ENCODE data around the gene TRUB1. TPM values are rescaled to one million over a fixed set of nuclear protein-coding genes. Genes with fewer than 3 reads are reported as not detected.

Gene TRUB1
- total RNA-seq, 4 donors from 2014 or later, result 11.8 to 16.8 (median 15.2) TPM

DNA sequence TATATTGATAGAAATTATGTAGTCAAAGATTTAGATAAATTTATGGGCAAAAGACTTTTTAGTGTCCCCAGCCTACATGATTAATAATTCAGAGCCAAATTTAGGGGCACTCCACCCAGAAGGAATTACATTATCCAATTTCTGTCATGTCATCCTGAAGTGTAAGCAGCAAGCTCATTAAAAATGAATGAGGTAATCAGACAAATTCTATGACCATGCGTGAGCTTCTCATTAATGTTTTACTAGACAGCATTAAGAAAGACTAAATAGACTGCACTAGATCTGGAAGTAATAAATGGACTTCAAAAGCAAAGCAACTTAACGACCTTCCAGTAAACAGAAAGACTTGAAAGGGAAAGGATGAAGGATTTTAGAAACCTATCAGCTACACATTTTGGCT, 22.7 kb upstream of the TRUB1 start:
- Histone ChIP-seq H3K27ac (no peak overlapping the region), H3K36me3 (no peaks in the 10 kb centered on the region), H3K9me3 (no peaks in the 10 kb centered on the region), H3K4me1 (no peaks in the 10 kb centered on the region), H3K27me3 (no peaks in the 10 kb centered on the region), H3K4me3 (no peak overlapping the region)
- WGBS, 2 donors (ENCODE audit: low coverage in 1 of 2), result 51 to 65% methylated on average over 2 of the region's 2 CpGs
- no peak for TF ChIP-seq POLR2AphosphoS5 (IDR thresholded peaks at IDR 0.05)
- TF ChIP-seq EP300 (IDR thresholded peaks at IDR 0.05), result no peak
- TF ChIP-seq CTCF (IDR thresholded peaks at IDR 0.05), result no peak
- TF ChIP-seq POLR2A (IDR thresholded peaks at IDR 0.05), result no peak
- no peak for ATAC-seq

GRCh38 chr10:114916653-114917052, 21.3 kb upstream of the TRUB1 start:
- no peaks in the 10 kb centered on the region for H3K27me3 ChIP-seq
- no peak for TF ChIP-seq POLR2AphosphoS5 (IDR thresholded peaks at IDR 0.05)
- no peak for TF ChIP-seq EP300 (IDR thresholded peaks at IDR 0.05)
- no peaks in the 10 kb centered on the region for H3K36me3 ChIP-seq
- no peaks in the 10 kb centered on the region for H3K9me3 ChIP-seq
- no peak for ATAC-seq
- no peak overlapping the region for H3K4me3 ChIP-seq
- H3K4me1 ChIP-seq, result no peaks in the 10 kb centered on the region
- no peak overlapping the region for H3K27ac ChIP-seq
- whole genome bisulfite sequencing, 2 donors (ENCODE audit: low coverage in 1 of 2), result 94 to 97% methylated on average over 6 to 10 of the region's 10 CpGs

- ATAC-seq, result no peak
- Histone ChIP-seq H3K27ac (no peak overlapping the region), H3K36me3 (no peaks in the 10 kb centered on the region), H3K4me1 (no peaks in the 10 kb centered on the region), H3K4me3 (no peak overlapping the region), H3K27me3 (no peaks in the 10 kb centered on the region), H3K9me3 (no peaks in the 10 kb centered on the region)
- TF ChIP-seq CTCF (IDR thresholded peaks at IDR 0.05) (no peak), EP300 (IDR thresholded peaks at IDR 0.05) (no peak), POLR2AphosphoS5 (IDR thresholded peaks at IDR 0.05) (no peak), POLR2A (IDR thresholded peaks at IDR 0.05) (no peak)
- 88% methylated on average over 1 of the region's 1 CpG; no CpG with 5 or more reads in 1 of the 2 donors for WGBS, 2 donors (ENCODE audit: low coverage in 1 of 2)
Measured at GRCh38 chr10:114917459-114917858, 20.5 kb upstream of the TRUB1 start.

DNA sequence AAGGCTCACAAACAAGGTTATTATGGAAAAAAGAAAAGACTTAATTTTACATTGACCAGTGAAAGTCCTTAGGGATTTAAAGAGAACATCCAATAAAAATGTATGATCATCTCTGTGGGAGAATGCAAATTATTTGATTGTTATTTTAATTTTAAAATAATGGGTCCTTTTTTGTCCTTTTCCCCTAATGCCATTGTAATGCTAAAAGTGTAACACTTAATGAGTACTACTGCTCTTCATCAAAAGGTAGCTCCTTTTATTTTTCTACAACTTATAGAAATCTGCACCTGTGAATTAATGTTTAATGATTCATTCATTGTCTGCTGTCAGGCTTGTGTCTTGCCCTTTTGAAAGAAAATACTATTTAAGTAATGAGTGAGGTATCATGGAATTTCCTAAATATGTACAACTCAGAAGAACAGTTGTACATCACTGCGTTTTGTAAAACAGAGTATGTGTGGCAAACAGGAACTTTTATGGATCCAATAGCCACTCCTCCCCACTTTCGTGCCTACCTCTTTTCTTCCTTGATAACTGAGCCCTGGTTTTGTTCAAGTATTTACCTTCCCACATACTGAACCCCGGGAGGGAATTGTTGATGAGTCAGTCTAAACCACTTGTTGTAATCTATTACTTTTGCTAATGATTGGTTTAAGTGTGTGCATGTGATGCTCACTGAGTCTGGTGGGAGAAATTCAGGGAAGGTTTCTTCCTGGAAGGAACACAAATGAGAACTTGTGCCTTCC, 19.9 kb upstream of the TRUB1 start:
- no peaks in the 10 kb centered on the region for H3K9me3 ChIP-seq
- H3K27me3 ChIP-seq, result no peaks in the 10 kb centered on the region
- no peaks in the 10 kb centered on the region for H3K4me1 ChIP-seq
- ATAC-seq, result no peak
- no peak overlapping the region for H3K4me3 ChIP-seq
- H3K27ac ChIP-seq, result no peak overlapping the region
- no peaks in the 10 kb centered on the region for H3K36me3 ChIP-seq
- WGBS, 2 donors (ENCODE audit: low coverage in 1 of 2), result 44 to 67% methylated on average over 3 of the region's 3 CpGs
- TF ChIP-seq CTCF (IDR thresholded peaks at IDR 0.05) (no peak), POLR2AphosphoS5 (IDR thresholded peaks at IDR 0.05) (no peak), EP300 (IDR thresholded peaks at IDR 0.05) (no peak), POLR2A (IDR thresholded peaks at IDR 0.05) (no peak)

DNA sequence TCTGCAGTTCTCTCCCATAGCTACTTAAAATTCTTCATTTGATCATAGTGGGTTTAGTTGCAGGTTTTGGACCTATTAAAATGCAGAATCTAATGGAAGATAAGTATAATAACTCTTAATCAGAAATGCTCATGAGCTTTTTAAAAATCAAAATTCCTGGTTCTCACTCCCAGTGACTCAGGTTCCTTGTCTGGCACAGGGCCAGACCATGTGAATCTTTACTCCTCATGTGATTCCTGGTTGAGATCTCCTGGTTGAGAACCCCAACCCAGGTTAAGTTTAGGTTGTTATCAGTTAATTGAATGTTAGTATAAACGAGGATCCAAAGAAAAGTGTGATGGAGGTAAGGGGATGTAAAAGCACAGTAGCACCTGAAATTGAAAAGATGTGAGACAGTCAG, 17.5 kb upstream of the TRUB1 start:
- TF ChIP-seq EP300 (IDR thresholded peaks at IDR 0.05) (no peak), CTCF (IDR thresholded peaks at IDR 0.05) (no peak), POLR2AphosphoS5 (IDR thresholded peaks at IDR 0.05) (no peak), POLR2A (IDR thresholded peaks at IDR 0.05) (no peak)
- ATAC-seq, result no peak
- no peaks in the 10 kb centered on the region for H3K4me1 ChIP-seq
- H3K9me3 ChIP-seq, result no peaks in the 10 kb centered on the region
- no peak overlapping the region for H3K27ac ChIP-seq
- H3K4me3 ChIP-seq, result no peak overlapping the region
- H3K36me3 ChIP-seq, result no peaks in the 10 kb centered on the region
- 56% methylated on average over 1 of the region's 1 CpG; no CpG with 5 or more reads in 1 of the 2 donors for WGBS, 2 donors (ENCODE audit: low coverage in 1 of 2)
- H3K27me3 ChIP-seq, result no peaks in the 10 kb centered on the region

Measured in gastroesophageal sphincter (tissue), 4 donors.